GM12865 (cell line): ENCODE data around the gene PRR15L.
"Not testable (repeated sequence)": the region's sequence is repeated elsewhere in the genome, so short reads cannot be mapped to it uniquely, and the experiment has no call there.

Experiments used
- DNase-seq: peaks from one replicate; pipeline ENCODE4 v3.0.0; 2010; ENCODE audit warnings: low read depth
- H3K4me3 ChIP-seq: 2 replicates; pipeline ENCODE4 v1.5.1; 2011; ENCODE audit warnings: mild to moderate bottlenecking, low read depth, low read length, control low read depth
- CTCF ChIP-seq: IDR thresholded peaks from 2 replicates; pipeline ENCODE4 v1.5.1; 2011; ENCODE audit warnings: low read length, control low read depth, low read depth, inconsistent platforms; ENCODE audit not compliant: insufficient read depth; ENCODE audit errors: missing control alignments

The PRR15L gene

GRCh38 chr17:47957591-47958490 lies at the start of gene PRR15L:
TSS of gene PRR15L (minus strand) at chr17:47957883. CDS start at chr17:47953234, 4,649 bp downstream.
- no peak within 1 kb of the TSS for H3K4me3 ChIP-seq
- DNase-seq = no peak
- TF ChIP-seq CTCF = no peak

GRCh38 chr17:48006936-48007709 lies 49.4 kb upstream of the PRR15L start:
- H3K4me3 ChIP-seq = no peak overlapping the region
- TF ChIP-seq CTCF = no peak
- DNase-seq = no peak

GRCh38 chr17:48004983-48005382 lies 47.3 kb upstream of the PRR15L start:
- no peak overlapping the region for H3K4me3 ChIP-seq
- DNase-seq = no peak
- TF ChIP-seq CTCF = no peak

GRCh38 chr17:48003417-48004151 lies 45.9 kb upstream of the PRR15L start:
- no peak for TF ChIP-seq CTCF
- peak; percentile 37 for DNase-seq
- no peak overlapping the region for H3K4me3 ChIP-seq

GRCh38 chr17:48002916-48003416 lies 45.3 kb upstream of the PRR15L start:
- no peak for TF ChIP-seq CTCF
- DNase-seq = no peak
- H3K4me3 ChIP-seq = no peak overlapping the region

- peak; percentile 74 for DNase-seq
- no peak for TF ChIP-seq CTCF
- no peak overlapping the region for H3K4me3 ChIP-seq
Observed at GRCh38 chr17:48002266-48002915, 44.7 kb upstream of the PRR15L start.

GRCh38 chr17:48001657-48002056 lies 44.0 kb upstream of the PRR15L start:
- DNase-seq, H3K4me3 ChIP-seq: not testable (repeated sequence)
